SK-N-MC (cell line): Measurements from ENCODE around the gene OTOL1.

ENCODE experiments used
- DNase-seq: peaks from one replicate; pipeline ENCODE4 v3.0.0-alpha.2; 2011; ENCODE audit warnings: low read depth, low spot score
- H3K27ac ChIP-seq: fragments of 200-600 bp; sonication (generic); 2 replicates; pipeline ENCODE4 v1.5.1; 2016; ENCODE audit warnings: mixed run types
- H3K36me3 ChIP-seq: fragments of 200-600 bp; sonication (generic); 2 replicates; pipeline ENCODE4 v1.6.1; 2017; ENCODE audit warnings: antibody characterized with exemption, low read length, mixed read lengths; ENCODE audit not compliant: insufficient read depth
- H3K4me3 ChIP-seq: fragments of 200-600 bp; sonication (generic); 2 replicates; pipeline ENCODE4 v1.5.1; 2016
- H3K9ac ChIP-seq: fragments of 200-600 bp; sonication (generic); 2 replicates; pipeline ENCODE4 v1.8.0; 2017; ENCODE audit warnings: mixed run types, mixed read lengths; ENCODE audit not compliant: insufficient read length
- H3K9me3 ChIP-seq: fragments of 200-600 bp; sonication (generic); 2 replicates; pipeline ENCODE4 v1.6.1; 2017; ENCODE audit warnings: low read depth, mild to moderate bottlenecking, antibody characterized with exemption, low read length, moderate library complexity, mixed read lengths
- EZH2 ChIP-seq: fragments of 200-600 bp; sonication (generic); IDR thresholded peaks from one replicate; pipeline ENCODE4 v1.6.1; 2017; ENCODE audit warnings: antibody characterized with exemption
- FOXP2 ChIP-seq: optimal IDR thresholded peaks from 2 replicates; pipeline ENCODE3; 2011; ENCODE audit warnings: mild to moderate bottlenecking, moderate library complexity; ENCODE audit not compliant: insufficient read depth; ENCODE audit errors: extremely low read length, control extremely low read depth
- POLR2AphosphoS5 ChIP-seq: IDR thresholded peaks from 2 replicates; pipeline ENCODE4 v1.6.1; 2012; ENCODE audit warnings: mild to moderate bottlenecking, low read depth, low read length, borderline replicate concordance

OTOL1 gene

GRCh38 chr3:161508852-161509477 is 12.4 kb downstream of the OTOL1 start:
- no peak overlapping the region for H3K9ac ChIP-seq
- TF ChIP-seq POLR2AphosphoS5 (no peak), FOXP2 (no peak), EZH2 (no peak)
- peak; percentile 68 for DNase-seq
- H3K4me3 ChIP-seq: no peak overlapping the region
- H3K9me3 ChIP-seq: no peaks in the 10 kb centered on the region
- peak overlapping the region; percentile 67 for H3K27ac ChIP-seq
- no peaks in the 10 kb centered on the region for H3K36me3 ChIP-seq

GRCh38 chr3:161510510-161511260 is 14.1 kb downstream of the OTOL1 start:
- Histone ChIP-seq H3K9me3 (no peaks in the 10 kb centered on the region), H3K36me3 (no peaks in the 10 kb centered on the region), H3K4me3 (0 out of 2 replicates have a peak overlapping the region, but pooled peaks have one; percentile 4), H3K27ac (peak overlapping the region; percentile 67), H3K9ac (no peak overlapping the region)
- TF ChIP-seq POLR2AphosphoS5 (0 out of 2 replicates have a peak, but pooled peaks have one; percentile 15), FOXP2 (peak; percentile 84), EZH2 (no peak)
- DNase-seq: peak; percentile 92

DNA sequence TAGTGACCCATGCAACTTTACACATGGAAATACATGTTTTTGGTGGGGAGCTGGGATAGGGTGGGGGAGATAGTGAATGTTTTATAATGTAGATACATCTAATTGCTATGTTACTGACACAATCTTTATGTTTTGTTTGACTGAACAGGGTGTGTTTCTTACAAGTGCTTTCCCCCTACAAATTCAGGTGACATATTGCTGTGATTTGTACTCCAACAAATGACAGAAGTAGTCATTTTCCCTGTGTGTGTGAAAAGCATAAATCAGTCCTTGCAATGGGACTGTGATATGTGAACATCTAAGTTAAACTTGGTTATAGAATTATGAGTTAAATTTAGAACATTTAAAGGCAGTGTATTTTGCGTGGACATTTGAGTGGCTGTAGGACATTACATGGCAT is 27.3 kb downstream of the OTOL1 start:
- Histone ChIP-seq H3K4me3 (no peak overlapping the region), H3K9me3 (no peaks in the 10 kb centered on the region), H3K36me3 (no peaks in the 10 kb centered on the region), H3K27ac (no peak overlapping the region), H3K9ac (no peak overlapping the region)
- TF ChIP-seq POLR2AphosphoS5: no peak
- TF ChIP-seq FOXP2: no peak
- TF ChIP-seq EZH2: no peak
- no peak for DNase-seq

- H3K27ac ChIP-seq: no peak overlapping the region
- H3K4me3 ChIP-seq: no peak overlapping the region
- H3K36me3 ChIP-seq: no peaks in the 10 kb centered on the region
- TF ChIP-seq EZH2: no peak
- no peak for TF ChIP-seq FOXP2
- no peak for TF ChIP-seq POLR2AphosphoS5
- no peak for DNase-seq
- H3K9ac ChIP-seq: no peak overlapping the region
- no peaks in the 10 kb centered on the region; the same call in 1 of the 2 replicates for H3K9me3 ChIP-seq
Measured at GRCh38 chr3:161531930-161532329, 35.3 kb downstream of the OTOL1 start.

DNA sequence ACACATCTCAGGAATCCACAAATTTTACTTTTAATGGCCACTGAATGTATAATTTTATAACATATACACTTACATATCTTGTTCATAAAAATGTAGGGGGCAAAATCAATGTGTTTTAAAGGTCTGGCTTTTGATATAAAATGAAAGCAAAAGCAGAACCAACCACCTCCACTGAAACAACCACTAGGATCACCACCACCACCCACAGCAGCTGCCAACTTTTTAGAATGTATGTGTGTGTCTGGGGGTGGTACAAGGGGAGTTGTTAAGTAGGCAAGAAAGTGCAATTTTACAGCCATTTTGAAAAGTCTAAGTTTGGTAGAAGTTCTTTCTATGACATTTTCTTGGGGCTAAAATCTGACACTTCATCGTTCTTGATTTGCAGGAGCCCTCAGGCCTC is 44.0 kb downstream of the OTOL1 start:
- H3K36me3 ChIP-seq: no peaks in the 10 kb centered on the region
- no peak overlapping the region for H3K4me3 ChIP-seq
- H3K27ac ChIP-seq: no peak overlapping the region
- H3K9ac ChIP-seq: no peak overlapping the region
- TF ChIP-seq POLR2AphosphoS5 (no peak), FOXP2 (no peak), EZH2 (no peak)
- no peak for DNase-seq
- H3K9me3 ChIP-seq: no peaks in the 10 kb centered on the region; the same call in 1 of the 2 replicates

DNA sequence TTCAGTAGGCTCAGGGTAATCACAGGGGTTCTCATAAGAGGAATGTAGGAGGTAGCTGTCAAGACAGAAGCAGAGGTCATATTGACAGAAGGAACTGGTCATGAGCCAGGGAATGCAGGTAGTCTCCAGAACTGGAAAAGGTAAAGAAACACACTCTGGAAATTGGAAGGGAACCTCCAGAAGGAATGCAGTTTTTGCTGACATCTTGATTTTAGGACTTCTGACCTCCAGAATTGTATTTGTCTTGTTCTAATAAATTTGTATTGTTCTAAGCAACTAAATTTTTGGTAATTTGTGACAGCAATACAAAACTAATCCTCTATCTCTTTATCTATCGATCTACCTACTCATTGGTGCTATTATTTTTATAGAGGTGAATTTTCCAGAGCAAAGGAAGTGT is 49.2 kb downstream of the OTOL1 start:
- Histone ChIP-seq H3K36me3 (peaks cover 3% of the 10 kb centered on the region; the same call in 1 of the 2 replicates), H3K9ac (no peak overlapping the region), H3K9me3 (peaks cover 7% of the 10 kb centered on the region; the same call in 1 of the 2 replicates), H3K27ac (no peak overlapping the region), H3K4me3 (no peak overlapping the region)
- no peak for DNase-seq
- no peak for TF ChIP-seq FOXP2
- no peak for TF ChIP-seq POLR2AphosphoS5
- TF ChIP-seq EZH2: no peak

DNA sequence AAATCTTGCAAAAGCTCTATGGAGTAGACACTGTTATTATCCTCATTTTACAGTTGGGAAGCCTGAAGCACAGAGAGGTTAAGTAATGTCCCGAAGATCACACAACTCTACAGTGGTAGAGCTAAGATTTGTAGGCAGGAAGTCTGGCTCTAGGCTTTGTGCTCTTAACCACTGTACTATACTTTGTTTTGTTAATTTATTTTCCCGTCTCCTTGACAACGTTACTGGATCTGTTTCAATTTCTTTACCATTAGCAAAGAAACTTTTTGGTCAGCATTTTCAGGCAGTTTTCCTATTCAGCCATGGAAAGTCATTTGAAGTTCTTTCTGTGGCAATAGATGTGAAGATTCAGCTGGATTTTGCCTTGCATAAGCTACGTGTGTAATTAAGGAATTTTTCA is 51.7 kb downstream of the OTOL1 start:
- H3K27ac ChIP-seq: peak overlapping the region; percentile 78
- TF ChIP-seq POLR2AphosphoS5 (peak; percentile 58; the same call in 1 of the 2 replicates), EZH2 (no peak), FOXP2 (peak; percentile 52)
- peak overlapping the region; percentile 17 for H3K4me3 ChIP-seq
- peaks cover 3% of the 10 kb centered on the region; the same call in 1 of the 2 replicates for H3K36me3 ChIP-seq
- peak; percentile 97 for DNase-seq
- H3K9me3 ChIP-seq: peaks cover 7% of the 10 kb centered on the region; the same call in 1 of the 2 replicates
- peak overlapping the region; percentile 8 for H3K9ac ChIP-seq

DNA sequence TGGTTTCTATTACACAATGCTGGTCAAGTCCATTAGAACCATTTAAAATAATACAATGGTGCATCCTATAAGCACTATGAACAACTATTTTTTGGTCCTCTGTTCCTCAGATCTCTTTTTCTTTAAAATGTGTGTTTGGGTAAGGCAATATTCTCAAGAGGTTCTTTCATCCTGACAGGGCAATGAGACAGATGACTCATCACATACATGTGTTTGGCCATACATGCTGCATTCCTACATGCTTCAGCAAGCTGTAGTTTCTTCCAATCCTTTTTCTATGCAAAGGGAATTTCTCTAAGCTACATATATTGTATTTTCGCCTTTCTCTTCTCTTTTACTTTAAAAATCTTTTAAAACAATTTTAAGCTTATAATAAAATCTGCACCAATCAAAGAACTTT is 52.7 kb downstream of the OTOL1 start:
- Histone ChIP-seq H3K9me3 (peaks cover 7% of the 10 kb centered on the region; the same call in 1 of the 2 replicates), H3K4me3 (no peak overlapping the region), H3K36me3 (peaks cover 3% of the 10 kb centered on the region; the same call in 1 of the 2 replicates), H3K27ac (no peak overlapping the region), H3K9ac (no peak overlapping the region)
- DNase-seq: no peak
- TF ChIP-seq FOXP2 (no peak), EZH2 (no peak), POLR2AphosphoS5 (no peak)
